Mammary epithelial cell (primary cell): ENCODE results near the gene EMILIN3.

Experiments
- CTCF ChIP-seq, 2 donors: IDR thresholded peaks in 1 of 2; conservative IDR thresholded peaks in 1 of 2; 2 replicates each; pipeline ENCODE4 v1.5.1; 2011 to 2012; ENCODE audit warnings: inconsistent platforms in 2 of 2, low read length in 2 of 2, mild to moderate bottlenecking in 2 of 2, control low read depth in 1 of 2, low read depth in 1 of 2; ENCODE audit not compliant: insufficient read depth in 1 of 2; ENCODE audit errors: extremely low read depth in 1 of 2
- EZH2 ChIP-seq: IDR thresholded peaks from 2 replicates; pipeline ENCODE4 v1.6.1; 2012; ENCODE audit warnings: low read length, inconsistent platforms, borderline replicate concordance

- no peak for TF ChIP-seq CTCF (conservative IDR thresholded peaks at IDR 0.05 in 1 of 2, IDR thresholded peaks at IDR 0.05 in 1 of 2; ENCODE audit: extremely low read depth in 1 of 2, insufficient read depth in 1 of 2, low read depth in 1 of 2, low read length in 2 of 2)
- TF ChIP-seq EZH2 = no peak
Observed at GRCh38 chr20:41387444-41387851, 20.8 kb upstream of the EMILIN3 start.
